ENCODE measurements around the gene TNS2.

Gene TNS2

GRCh38 chr12:53044896-53045695 lies 4.8 kb upstream of the TNS2 start:
- DNase-seq: no peak

DNA sequence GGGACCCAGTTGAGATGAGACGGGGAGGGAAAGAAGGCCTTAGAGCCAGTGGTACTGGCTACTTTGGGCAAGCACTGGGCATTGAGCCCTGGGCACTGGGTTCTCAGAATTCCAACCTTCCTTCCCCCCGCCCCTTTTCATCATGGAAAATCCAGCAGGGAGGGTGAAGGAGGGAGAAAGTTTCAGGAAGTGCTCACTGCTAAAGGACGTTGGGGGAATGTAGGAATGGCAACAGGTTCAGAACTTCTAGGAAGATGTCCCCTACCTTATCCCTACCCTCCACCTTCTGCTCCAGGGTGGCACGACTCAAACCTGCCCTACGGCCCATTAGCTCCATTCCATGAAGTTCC lies 4.2 kb upstream of the TNS2 start:
- no peak for DNase-seq

- DNase-seq: peak; percentile 93
Observed at GRCh38 chr12:53046655-53047220, 3.1 kb upstream of the TNS2 start.

DNA sequence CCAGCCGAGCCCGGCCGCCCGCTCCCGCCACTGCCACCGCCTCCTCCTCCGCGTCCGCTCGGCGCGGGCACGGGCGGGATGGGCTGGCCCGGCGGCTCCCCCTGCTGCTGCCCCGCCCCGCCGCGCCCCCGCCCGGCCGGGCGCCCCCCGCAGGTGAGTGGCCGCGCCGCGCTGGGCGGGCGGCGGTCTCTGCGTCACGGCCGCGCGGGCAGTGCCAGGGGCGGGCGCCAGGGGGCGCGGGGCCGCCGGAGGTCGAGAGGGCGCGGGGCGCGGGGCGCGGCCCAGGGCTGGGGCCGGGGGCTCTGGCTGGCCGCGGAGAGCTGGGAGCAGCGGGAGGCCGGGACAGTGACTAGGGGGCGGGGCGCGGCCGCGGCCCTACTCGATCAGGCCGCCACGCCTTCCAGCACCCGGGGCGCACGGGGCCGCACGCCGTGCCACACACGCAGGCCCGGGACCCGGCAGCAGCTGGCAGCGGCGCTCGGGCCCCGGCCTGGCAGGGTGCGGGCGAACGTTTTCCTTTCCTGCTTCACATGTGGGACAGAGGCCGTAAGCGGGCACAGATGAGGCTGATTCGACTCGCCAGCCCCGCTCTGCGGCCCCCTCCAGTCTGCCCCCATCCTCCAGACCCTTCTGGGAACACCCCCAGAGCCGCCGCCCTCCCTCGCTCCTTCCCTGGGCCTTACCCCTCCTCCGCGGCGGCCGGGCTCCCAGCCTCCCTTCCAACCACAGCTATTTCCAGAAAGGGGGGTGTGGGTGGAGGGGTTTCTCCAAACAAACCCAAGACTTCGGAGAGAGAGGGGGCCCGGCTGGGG lies 2.4 kb upstream of the TNS2 start:
- DNase-seq: peak; percentile 93

GRCh38 chr12:53048033-53048779 lies 1.7 kb upstream of the TNS2 start:
- DNase-seq: no peak

- peak; percentile 64 for DNase-seq
Observed at GRCh38 chr12:53048780-53049401, 974 bp upstream of the TNS2 start.

DNA sequence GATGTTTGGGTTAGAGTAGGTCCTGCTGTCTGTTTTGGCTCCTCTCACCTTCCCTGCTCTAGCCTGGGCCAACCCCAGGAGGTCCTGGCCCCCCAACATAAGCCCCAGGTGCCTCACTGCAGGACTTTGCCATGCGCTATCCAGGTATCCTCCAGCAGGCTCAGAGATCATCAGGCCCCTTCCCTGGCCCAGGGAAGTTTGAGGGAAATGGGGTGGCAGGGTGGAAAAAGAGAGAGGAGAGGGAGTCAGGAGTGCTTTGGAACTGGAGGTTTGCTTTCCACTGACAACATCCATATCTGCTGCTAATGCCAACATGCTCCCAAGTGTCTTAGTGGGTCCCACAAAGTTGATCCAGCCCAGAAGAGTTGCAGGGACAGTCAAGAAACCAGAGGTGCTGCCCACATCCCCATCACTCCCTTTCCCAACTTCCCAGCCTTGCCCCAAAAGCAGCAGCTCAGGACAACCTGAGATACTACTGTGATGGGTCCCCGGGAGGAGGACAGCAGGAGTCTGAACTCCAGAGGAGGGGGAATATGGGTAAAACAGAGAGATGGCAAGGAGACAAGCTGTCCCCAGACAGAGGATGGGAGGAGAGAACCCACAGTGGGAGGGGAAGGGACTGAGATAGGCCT lies 677 bp downstream of the TNS2 start:
- no peak for DNase-seq

- DNase-seq: peak; percentile 48
Observed at GRCh38 chr12:53051058-53051880, 1.4 kb downstream of the TNS2 start.

DNA sequence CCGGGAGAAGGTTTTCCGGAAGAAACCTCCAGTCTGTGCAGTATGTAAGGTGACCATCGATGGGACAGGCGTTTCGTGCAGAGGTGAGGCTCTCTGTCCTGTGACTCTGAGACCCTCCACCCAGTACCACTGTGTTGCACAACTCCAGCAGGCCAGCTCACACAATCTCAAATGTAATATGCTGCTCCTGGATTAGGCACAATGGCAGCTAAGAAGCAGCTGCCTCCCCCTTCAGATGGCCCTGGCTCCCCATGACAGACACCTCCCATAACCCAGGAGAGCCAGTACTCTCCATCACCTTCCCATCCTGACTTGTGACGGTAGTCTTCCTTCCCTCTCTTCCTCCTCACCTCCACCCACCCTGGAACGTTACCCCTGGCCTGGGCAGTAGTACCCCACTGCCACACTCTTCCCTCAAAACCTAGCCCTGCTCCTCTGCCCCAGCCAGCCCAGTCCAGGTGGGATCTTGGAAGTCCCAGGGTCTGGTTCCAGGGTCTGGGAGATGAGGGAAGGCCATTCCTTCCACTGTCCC lies 2.1 kb downstream of the TNS2 start:
- no peak for DNase-seq

DNA sequence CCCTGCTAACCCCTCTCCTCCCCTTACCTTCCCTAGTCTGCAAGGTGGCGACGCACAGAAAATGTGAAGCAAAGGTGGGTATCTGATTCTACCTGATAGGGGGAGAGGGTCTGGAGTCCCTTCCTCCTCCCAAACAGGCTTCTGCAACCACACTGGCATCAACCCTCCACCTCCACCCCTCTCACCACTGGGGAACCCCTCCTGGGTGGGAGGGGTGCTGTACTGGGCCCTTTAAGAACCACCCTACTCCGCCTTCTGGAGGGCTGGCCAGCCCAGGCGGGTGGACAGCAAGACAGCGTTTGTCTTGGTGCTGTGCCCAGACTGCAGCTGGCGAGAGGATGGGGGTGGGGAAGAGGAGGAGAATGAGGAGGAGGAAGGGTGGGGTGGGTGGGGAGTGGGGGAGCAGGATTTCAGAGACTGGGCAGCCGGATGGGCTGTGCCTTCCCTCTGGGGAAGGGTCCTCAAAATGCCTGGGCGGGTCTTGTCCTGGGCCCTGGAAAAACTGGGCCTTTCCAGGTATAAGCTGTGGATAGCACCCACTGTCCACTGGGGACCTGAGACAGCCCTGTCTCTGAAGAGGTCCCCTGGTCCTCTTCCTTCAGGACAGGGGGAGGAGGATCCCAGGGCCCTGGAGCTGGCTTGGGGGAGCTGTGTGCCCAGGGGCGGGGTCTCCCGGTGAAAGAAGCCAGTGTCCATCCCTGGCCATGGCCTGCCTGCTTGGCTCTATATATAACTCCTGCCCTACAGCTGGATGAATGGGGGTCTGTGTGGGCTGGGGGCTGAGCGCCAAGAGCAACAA lies 2.8 kb downstream of the TNS2 start:
- peak; percentile 78 for DNase-seq

DNA sequence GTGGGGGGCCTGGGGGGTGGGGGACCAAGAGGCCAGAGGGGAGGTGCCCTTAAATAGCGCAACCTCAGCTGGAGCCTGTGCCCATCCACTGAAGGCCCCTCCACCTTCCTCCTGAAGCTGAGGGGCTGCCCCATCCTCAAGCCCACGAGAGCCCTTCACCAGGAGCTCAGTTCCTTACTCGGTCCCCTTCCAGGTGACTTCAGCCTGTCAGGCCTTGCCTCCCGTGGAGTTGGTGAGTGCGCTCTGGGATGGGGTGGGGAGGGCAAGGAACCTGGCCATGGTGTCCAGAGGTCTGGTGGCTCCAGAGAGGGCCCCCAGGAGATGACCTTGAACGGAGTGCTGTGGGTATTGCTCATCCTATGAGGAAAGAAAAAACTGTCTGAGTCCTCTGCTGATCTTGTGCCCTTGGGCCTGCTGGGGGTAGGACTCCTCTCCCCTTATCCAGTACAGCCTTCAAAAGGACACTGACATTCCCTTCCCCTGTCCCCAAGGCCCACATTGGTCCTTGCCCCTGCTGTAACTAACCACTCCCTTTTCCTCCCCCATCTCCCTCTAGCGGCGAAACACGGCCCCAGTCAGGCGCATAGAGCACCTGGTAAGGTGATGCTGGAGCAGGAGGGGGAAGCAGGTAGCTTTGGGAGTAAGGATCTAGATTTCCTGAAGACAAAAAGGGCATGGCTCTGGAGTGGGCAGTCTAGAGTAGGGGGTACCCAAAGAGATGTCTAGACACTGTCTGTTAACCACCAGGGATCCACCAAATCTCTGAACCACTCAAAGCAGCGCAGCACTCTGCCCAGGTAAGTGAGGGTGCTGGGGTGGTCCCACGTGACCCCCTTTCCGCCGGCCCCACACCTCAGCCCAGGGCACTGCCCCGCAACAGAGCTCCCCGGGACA lies 3.6 kb downstream of the TNS2 start:
- no peak for DNase-seq

GRCh38 chr12:53054112-53054878 lies 4.4 kb downstream of the TNS2 start:
- DNase-seq: peak; percentile 87

- no peak for DNase-seq
Observed at GRCh38 chr12:53055471-53056266, 5.8 kb downstream of the TNS2 start.

DNA sequence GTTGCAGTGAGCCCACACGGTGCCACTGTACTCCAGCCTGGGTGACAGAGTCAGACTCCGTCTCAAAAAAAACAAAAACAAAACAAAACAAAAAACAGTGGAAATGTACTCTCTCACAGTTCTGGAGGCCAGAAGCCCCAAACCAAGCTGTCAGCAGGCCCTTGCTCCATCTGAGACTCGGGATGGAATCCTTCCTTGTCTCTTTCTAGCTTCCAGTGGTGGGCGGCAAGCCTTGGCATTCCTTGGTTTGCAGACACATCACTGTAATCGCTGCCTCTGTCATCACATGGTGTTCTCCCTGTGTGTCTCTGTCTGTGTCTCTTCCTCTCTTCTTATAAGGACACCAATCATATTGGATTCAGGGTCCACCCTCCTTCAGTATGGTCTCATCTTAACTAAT lies 6.4 kb downstream of the TNS2 start:
- no peak for DNase-seq

- DNase-seq: no peak
Observed at GRCh38 chr12:53056901-53057300, 7.0 kb downstream of the TNS2 start.

- DNase-seq: no peak
Observed at GRCh38 chr12:53057816-53058500, 8.1 kb downstream of the TNS2 start.
